ENCODE measurements around the gene SDF2.
"Not testable (repeated sequence)": the region's sequence is repeated elsewhere in the genome, so short reads cannot be mapped to it uniquely, and the experiment has no call there.

SDF2 gene

GRCh38 chr17:28682655-28683054 is 20.9 kb upstream of the SDF2 start:
- no peak for DNase-seq

- peak; percentile 43 for DNase-seq
Observed at GRCh38 chr17:28675980-28676379, 14.3 kb upstream of the SDF2 start.

DNA sequence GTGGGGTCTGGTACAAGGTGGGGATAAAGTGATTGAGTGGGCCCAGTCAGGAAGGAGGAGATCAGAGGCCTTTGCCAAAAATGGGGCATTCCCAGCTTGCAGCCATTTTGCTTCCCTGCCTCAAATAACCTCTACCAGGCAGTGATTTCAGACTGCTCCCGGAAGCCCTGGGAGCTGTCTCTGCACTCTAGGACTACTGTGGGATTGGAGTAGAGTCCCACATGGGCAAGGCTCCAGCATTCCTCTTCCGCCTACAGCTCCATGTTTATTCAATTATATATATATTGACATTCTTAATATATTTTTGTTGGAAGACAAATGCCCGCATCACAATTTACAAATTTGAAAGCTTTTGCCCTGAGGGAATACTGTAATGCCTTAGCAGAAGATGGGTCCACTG is 13.8 kb upstream of the SDF2 start:
- no peak for DNase-seq

GRCh38 chr17:28669918-28670317 is 8.2 kb upstream of the SDF2 start:
- no peak for DNase-seq

- no peak for DNase-seq
Observed at GRCh38 chr17:28667870-28668269, 6.2 kb upstream of the SDF2 start.

GRCh38 chr17:28665994-28666393 is 4.3 kb upstream of the SDF2 start:
- DNase-seq = no peak

DNA sequence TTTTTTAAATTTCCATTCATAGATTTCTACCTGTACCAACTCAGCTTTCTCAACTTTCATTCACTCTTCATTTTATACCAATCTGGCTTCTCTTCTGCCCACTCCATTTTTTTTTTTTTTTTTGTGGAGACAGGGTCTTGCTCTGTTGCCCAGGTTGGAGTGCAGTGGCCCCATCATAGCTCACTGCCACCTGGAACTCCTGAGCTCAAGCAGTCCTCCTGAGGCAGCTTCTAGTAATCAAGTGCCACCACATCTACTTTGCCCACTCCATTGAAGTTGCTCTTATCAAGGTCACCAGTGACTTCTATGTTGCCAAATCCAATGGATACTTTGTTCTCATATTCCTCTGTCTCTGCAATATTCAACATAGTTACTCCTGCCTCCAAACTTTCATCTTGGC is 2.0 kb upstream of the SDF2 start:
- DNase-seq = no peak

DNA sequence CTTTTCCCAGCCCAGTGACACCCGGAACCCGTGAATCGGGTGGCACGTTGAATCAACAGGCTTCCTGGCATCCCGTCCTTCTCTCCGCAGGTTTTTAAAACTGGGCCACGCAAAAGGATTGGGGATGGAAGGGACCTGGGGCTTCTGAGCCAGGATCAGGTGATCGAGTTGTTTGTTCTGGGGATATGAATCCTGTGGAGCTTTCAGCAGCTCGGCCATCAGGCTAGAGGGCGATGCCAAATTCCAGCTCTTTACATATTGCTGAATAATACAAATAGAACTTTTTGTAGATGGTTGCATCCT is 772 bp upstream of the SDF2 start:
- no peak for DNase-seq

- not testable (repeated sequence) for DNase-seq
Observed at GRCh38 chr17:28659497-28659881, 2.2 kb downstream of the SDF2 start.

DNA sequence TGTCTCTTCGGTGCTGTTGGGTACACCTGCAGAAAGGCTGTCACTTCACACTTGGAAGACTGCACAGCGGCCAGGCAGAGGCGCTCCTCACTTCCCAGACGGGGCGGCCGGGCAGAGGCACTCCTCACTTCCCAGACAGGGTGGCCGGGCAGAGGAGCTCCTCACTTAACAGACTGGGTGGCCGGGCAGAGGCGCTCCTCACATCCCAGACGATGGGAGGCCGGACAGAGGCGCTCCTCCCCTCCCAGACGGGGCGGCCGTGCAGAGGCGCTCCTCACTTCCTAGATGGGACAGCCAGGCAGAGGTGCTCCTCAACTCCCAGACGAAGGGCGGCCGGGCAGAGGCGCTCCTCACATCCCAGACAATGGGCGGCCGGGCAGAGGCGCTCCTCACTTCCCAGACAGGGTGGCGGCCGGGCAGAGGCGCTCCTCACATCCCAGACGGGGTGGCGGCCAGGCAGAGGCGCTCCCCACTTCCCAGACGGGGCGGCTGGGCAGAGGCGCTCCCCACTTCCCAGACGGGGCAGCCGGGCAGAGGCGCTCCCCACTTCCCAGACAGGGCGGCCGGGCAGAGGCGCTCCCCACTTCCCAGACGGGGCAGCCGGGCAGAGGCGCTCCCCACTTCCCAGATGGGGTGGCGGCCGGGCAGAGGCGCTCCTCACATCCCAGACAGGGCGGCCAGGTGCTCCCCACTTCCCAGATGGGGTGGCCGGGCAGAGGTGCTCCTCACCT is 2.8 kb downstream of the SDF2 start:
- DNase-seq = not testable (repeated sequence)

- DNase-seq = not testable (repeated sequence)
Observed at GRCh38 chr17:28658342-28658741, 3.4 kb downstream of the SDF2 start.

- no peak for DNase-seq
Observed at GRCh38 chr17:28657756-28658155, 4.0 kb downstream of the SDF2 start.

DNA sequence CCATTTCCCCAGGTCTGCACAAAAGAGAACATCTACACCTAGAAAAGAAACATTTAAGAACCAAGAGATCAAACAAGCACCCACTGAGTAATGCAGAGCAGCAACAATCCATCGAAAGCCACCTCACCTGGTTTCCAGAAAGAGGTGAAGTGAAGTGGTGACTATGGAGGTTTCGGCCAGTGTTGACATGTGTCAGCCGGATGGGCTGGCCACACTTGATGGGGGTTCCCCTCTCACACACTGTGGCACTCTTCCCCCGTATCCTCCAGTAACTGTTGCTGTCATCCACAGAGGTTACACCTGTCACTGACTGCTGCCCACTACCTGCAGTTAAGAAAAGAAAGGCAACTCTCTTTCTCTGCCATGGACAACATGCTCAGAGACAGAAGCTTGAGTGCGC is 6.5 kb downstream of the SDF2 start:
- DNase-seq = no peak

DNA sequence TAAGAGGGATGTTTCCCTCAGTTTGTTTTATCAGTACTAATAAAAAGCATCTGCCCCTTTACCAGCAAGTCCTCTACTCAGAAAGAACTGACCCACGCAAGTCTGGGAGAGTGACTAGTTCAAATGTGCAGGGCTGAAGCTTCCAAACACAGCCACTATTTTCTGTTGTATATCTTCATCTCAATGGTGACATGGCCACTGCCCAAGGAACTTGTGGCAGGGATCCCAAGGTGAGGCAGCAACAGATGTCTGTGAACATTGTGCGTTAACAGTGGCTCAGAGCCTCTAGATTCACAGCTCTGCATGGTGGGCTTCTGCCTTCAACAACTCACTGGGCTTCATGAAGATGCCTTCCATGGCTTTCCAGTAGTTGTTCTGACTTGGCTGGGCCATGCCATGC is 13.0 kb downstream of the SDF2 start:
- no peak for DNase-seq

- no peak for DNase-seq
Observed at GRCh38 chr17:28646039-28646754, 15.5 kb downstream of the SDF2 start.

DNA sequence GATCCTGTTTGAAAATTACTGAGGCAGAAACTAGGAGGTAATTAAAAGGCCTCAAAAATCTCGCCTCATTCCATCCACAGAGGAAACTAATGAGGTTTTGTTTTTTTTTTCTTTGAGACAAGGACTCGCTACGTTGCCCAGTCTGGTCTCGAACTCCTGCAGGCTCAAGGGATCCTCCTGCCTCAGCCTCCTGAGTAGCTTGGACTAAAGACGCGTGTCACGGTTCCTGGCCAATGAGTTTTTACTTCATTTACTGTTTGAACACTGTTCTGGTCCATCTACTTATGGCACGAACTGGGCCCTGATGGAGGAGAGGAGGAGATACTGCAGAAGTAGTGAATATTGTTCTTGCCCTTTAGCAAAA is 16.1 kb downstream of the SDF2 start:
- DNase-seq = no peak

- DNase-seq = peak; percentile 98
Observed at GRCh38 chr17:28644787-28645575, 16.7 kb downstream of the SDF2 start, which contains the start of gene BLTP2. TSS of gene BLTP2 (minus strand) at chr17:28645158. CDS start at chr17:28645056, 102 bp downstream.

GRCh38 chr17:28643983-28644786 is 17.5 kb downstream of the SDF2 start:
- peak; percentile 16 for DNase-seq

- no peak for DNase-seq
Observed at GRCh38 chr17:28641579-28641978, 20.1 kb downstream of the SDF2 start.

- DNase-seq = no peak
Observed at GRCh38 chr17:28635506-28635905, 26.2 kb downstream of the SDF2 start.

- DNase-seq = peak; percentile 5
Observed at GRCh38 chr17:28634206-28634865, 27.4 kb downstream of the SDF2 start.

- no peak for DNase-seq
Observed at GRCh38 chr17:28626818-28627217, 34.9 kb downstream of the SDF2 start.

DNA sequence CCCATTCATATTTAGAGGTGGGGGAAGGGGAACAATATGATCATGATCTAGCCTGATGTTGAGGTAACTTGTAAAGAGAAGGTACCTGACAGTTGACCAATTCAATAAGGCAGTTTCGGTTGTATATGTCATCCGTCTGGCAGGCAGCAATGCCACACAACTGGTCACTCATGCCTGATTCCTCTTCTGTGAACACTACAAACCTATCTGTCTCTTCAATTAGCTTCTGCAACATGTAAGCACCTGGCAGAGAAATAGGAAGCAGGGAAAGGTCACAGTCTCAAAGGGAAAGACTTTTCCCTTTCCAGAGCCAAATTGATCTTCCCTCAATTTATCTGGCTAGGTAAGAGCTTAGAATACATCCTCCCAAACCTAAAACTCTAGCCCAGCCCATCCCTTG is 37.6 kb downstream of the SDF2 start:
- no peak for DNase-seq
